AG10803 (cell line): Measurements from ENCODE around the gene NEDD9.
A peak's percentile ranks its signal among the peaks of the same experiment; 100 is the strongest.

Source experiments
- DNase-seq: peaks from one replicate; pipeline ENCODE4 v3.0.0; 2010; ENCODE audit warnings: low read depth
- H3K4me3 ChIP-seq: 2 replicates; pipeline ENCODE4 v1.5.1; 2011; ENCODE audit warnings: mild to moderate bottlenecking, low read length, control low read depth
- CTCF ChIP-seq: conservative IDR thresholded peaks from 2 replicates; pipeline ENCODE4 v1.5.1; 2011; ENCODE audit warnings: mild to moderate bottlenecking, low read length, control low read depth, inconsistent platforms

NEDD9 gene

GRCh38 chr6:11215773-11216172, 16.7 kb downstream of the NEDD9 start:
- H3K4me3 ChIP-seq = no peak overlapping the region
- TF ChIP-seq CTCF = no peak
- DNase-seq = no peak

GRCh38 chr6:11214901-11215300, 17.6 kb downstream of the NEDD9 start:
- DNase-seq = no peak
- H3K4me3 ChIP-seq = no peak overlapping the region
- TF ChIP-seq CTCF = no peak

GRCh38 chr6:11214084-11214833, 18.2 kb downstream of the NEDD9 start:
- DNase-seq = peak; percentile 26
- no peak overlapping the region for H3K4me3 ChIP-seq
- no peak for TF ChIP-seq CTCF

- TF ChIP-seq CTCF = no peak
- peak; percentile 59 for DNase-seq
Observed at GRCh38 chr6:11213422-11214021, 18.9 kb downstream of the NEDD9 start.

GRCh38 chr6:11212664-11213063, 19.8 kb downstream of the NEDD9 start:
- no peak overlapping the region for H3K4me3 ChIP-seq
- no peak for TF ChIP-seq CTCF
- DNase-seq = peak; percentile 74

More at GRCh38 chr6:11213422-11214021, 18.9 kb downstream of the NEDD9 start:
- H3K4me3 ChIP-seq = no peak overlapping the region

GRCh38 chr6:11211254-11211653, 21.2 kb downstream of the NEDD9 start:
- no peak for TF ChIP-seq CTCF
- H3K4me3 ChIP-seq = no peak overlapping the region
- no peak for DNase-seq
